ENCODE data around the gene LRRC36.

LRRC36 gene

DNA sequence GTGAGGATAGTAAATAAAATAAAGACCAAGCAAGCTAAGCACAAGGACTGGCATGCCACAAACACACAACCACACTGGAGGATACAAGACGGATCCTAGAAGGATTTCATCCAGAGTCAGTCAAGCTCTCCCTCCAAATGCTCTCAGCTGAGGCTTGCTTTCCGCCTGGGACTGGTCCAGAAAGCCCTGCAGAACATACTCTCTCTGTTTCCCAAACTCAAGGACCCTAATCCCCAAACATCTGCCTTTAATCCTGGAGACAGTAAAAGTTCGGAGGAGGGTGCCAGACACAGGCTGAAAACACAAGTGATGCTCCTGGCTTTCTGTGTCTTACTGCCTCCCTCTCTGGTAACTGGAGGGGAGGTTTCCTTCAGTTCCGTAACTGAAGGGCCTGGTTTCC lies 99.0 kb downstream of the LRRC36 start:
- no peak for DNase-seq (ENCODE audit: low read depth)

GRCh38 chr16:67426022-67426421 lies 99.4 kb downstream of the LRRC36 start:
- DNase-seq (ENCODE audit: low read depth) = no peak

DNA sequence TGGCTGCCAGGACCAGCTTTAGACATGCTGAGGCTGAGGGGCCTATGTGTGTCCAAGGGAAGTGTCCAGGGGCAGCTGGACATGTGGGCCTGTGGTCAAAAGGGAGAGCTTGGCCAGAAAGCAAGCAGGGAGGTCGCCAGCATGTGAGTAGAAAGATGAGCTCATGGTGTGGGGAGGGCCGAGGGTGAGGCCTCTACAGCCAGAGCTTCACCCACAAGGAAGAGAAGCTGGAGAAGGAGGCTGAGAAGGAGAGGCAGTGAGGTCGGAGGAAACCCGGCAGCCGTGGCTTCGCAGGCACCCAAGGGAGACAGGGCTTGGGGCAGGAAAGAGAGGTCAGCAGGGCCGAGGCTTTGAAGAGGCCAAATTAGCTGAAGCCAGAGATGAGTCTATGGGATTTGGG lies 100.3 kb downstream of the LRRC36 start:
- no peak for DNase-seq (ENCODE audit: low read depth)

DNA sequence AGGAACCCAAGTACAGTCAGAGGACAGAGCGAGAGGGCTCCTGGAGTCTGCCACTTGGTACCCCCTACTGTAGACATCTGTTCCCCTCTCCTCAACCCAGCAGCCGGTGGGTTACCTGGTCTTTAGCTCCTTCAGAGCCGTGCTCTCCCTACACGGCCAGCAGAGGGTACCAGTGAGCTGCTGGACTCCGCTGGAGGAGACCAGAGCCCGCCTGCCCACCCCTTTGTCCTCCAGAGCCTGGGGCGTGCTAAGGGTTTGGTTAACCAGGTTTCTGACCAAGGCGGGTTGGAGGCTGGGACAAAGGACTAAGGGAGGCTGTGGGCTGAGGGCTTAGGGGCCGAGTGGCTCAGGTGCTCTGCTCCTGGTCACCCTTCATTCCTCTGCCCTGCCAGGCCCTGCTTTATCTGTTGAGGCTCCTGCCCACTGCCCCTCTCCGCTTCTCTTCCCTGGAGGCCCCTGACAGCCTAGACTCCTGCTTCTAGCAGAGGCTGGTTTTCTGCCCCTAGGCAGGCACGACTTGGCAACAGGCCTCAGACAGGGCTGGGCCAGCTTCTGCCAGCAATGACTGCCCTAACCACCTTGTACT lies 101.6 kb downstream of the LRRC36 start:
- DNase-seq (ENCODE audit: low read depth) = no peak

- no peak for DNase-seq (ENCODE audit: low read depth)
Measured at GRCh38 chr16:67429053-67429798, 102.6 kb downstream of the LRRC36 start.

DNA sequence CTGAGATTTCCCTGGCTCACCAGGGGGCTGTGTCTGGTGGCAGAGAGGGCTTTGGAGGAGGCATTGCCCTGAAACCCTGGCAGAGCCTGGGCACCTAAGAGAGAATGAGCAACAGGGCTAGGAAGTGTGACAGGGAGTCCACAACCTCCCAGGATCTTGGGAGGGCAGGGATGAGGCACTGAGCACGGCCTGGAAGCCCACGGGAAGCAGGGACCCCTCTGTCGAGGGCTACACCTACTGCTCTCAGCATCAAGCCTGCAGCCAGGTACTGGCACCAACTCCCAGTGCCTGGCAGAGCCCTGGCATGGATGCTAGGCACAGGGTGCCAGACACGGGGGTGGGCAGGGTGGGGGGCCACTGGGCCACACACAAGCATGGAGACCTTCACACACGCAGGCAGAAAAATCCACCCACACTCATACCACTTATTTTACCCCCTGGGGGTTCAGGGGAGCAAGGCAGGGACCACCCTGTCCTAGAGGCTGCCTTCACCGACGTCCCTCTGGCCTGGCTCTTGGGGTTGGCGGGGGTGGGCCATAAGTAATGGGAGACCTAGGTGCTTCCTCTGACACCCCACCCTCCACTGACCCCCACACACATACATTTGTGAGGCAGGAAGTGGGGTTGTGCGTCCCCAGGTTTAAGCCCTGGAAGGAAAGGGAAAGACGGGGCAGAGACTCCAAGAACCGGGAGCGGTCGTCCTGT lies 103.3 kb downstream of the LRRC36 start:
- no peak for DNase-seq (ENCODE audit: low read depth)

DNA sequence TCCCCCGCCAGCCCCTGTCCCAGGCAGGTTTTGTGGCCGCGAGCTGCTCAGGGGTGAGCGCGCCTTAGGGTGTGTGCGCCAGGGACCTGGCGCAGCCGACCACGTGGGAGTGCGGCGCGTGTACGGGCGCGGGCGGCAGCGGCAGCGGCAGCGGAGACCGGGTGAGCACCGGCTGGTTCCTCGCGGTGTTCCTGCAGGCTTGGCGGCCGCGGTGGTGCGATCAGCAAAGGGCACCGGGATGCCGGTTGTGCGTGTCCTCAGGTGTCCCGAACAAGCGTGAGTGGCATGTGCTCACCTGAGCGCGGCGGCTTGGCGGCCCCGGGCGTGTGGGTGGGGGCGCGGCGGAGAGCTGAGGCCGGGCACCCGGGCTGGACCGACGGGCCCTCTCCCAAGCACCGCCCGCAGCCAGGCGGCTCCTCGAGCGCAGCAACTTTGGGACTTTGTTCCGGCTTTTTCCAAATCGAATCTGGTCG lies 103.9 kb downstream of the LRRC36 start:
- no peak for DNase-seq (ENCODE audit: low read depth)

DNA sequence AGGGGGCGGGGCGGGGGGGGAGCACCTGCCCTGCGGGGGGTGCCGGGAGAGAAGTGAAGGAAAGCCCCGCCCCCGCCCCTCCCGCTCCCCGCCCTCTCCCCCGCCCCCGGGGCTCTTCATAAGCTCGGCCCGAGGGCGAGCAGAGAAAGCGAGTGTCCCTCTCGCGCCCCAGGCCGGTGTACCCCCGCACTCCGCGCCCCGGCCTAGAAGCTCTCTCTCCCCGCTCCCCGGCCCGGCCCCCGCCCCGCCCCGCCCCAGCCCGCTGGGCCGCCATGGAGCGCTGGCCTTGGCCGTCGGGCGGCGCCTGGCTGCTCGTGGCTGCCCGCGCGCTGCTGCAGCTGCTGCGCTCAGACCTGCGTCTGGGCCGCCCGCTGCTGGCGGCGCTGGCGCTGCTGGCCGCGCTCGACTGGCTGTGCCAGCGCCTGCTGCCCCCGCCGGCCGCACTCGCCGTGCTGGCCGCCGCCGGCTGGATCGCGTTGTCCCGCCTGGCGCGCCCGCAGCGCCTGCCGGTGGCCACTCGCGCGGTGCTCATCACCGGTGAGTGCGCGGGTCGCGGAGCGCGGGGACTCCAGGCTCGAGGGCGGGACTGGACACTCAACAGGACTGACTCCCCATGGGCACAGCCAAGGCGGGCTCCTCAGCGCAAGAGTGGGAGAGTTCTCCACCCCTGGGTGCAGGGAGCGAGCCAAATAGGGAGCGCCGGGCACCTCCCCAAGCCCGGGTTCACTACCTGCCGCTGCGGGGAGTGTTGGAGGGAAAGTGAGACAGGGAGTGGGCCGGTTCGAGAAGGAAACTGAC lies 104.6 kb downstream of the LRRC36 start, which contains the start of gene HSD11B2:
HSD11B2 (plus strand) TSS at position 145 of the 798 bp plus-strand sequence; CDS start at position 273, 128 bp downstream.
- DNase-seq (ENCODE audit: low read depth) = peak; percentile 49

GRCh38 chr16:67431775-67432505 lies 105.3 kb downstream of the LRRC36 start:
- no peak for DNase-seq (ENCODE audit: low read depth)

GRCh38 chr16:67432506-67432890 lies 105.9 kb downstream of the LRRC36 start:
- DNase-seq (ENCODE audit: low read depth) = no peak

DNA sequence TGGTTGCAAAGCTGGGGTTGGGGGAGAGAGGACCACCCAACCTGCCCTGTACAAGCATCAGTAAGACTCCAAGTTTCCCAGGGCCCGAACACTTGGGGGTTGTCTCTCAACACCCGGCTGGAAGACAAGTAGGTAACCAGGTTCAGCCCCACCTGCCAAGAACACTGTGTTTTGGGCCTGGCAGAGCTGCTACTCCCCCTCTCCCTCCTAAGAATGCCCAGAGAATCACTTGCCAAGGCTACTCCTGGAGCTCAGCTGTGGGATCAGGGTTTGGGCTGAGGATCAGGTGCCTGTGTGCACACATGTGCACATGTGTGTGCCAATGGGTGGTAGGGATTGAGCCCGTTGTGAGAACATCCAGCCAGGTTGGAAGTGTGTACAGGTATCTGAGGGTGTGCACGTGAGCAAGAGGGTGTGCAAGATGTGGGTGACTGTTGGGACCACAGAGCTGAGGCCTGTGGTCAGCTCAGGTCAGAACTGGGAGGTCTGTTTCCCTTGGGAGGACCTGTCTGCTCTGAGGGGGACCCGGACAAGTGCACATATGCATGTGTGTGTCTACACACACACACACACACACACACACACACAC lies 106.6 kb downstream of the LRRC36 start:
- no peak for DNase-seq (ENCODE audit: low read depth)

All from fibroblast of gingiva (primary cell).